HFFc6 (cell line): ENCODE measurements around the gene ARID5A. TPM values are rescaled to one million over a fixed set of nuclear protein-coding genes. Genes with fewer than 3 reads are reported as not detected.
A peak's percentile ranks its signal among the peaks of the same experiment; 100 is the strongest.

Experiments used
- DNase-seq: peaks from one replicate; pipeline ENCODE4 v3.0.0-alpha.2; 2018
- H3K27ac Mint-ChIP-seq: 2 replicates; pipeline ENCODE4 v1.8.0; 2020; ENCODE audit warnings: mild to moderate bottlenecking, mixed read lengths
- H3K27me3 Mint-ChIP-seq: 2 replicates; pipeline ENCODE4 v1.8.0; 2021; ENCODE audit warnings: mild to moderate bottlenecking, moderate library complexity, mixed read lengths; ENCODE audit not compliant: insufficient read depth
- H3K36me3 Mint-ChIP-seq: 2 replicates; pipeline ENCODE4 v1.8.0; 2021; ENCODE audit warnings: low read depth, mixed read lengths
- H3K4me1 Mint-ChIP-seq: 2 replicates; pipeline ENCODE4 v1.8.0; 2020; ENCODE audit warnings: low read depth, mixed read lengths
- H3K4me3 Mint-ChIP-seq: 2 replicates; pipeline ENCODE4 v1.8.0; 2020; ENCODE audit warnings: mild to moderate bottlenecking, moderate library complexity, mixed read lengths
- H3K9me3 Mint-ChIP-seq: 2 replicates; pipeline ENCODE4 v1.8.0; 2020; ENCODE audit warnings: mild to moderate bottlenecking, mixed read lengths
- total RNA-seq, 6 experiments: library from RNA; stranded (reverse); fragmentation: NEBNext Ultra II Directional; extraction: Animal tissue kit (Norgen Biotek cat#: 25700); gene quantifications; 2 replicates in 1 of 6; 3 replicates in 5 of 6; pipeline ENCODE4 v1.2.3, GENCODE V29; 2021
- TF ChIP-seq, protein P1 (sequence below): fragments of 200-600 bp; sonication (generic); IDR thresholded peaks from 2 replicates; pipeline ENCODE4 v1.5.0; 2021; ENCODE audit warnings: antibody characterized with exemption, mild to moderate bottlenecking

Gene ARID5A
- total RNA-seq, 6 experiments from 2014 or later = 9.6 to 13.6 (median 10.0) TPM

DNA sequence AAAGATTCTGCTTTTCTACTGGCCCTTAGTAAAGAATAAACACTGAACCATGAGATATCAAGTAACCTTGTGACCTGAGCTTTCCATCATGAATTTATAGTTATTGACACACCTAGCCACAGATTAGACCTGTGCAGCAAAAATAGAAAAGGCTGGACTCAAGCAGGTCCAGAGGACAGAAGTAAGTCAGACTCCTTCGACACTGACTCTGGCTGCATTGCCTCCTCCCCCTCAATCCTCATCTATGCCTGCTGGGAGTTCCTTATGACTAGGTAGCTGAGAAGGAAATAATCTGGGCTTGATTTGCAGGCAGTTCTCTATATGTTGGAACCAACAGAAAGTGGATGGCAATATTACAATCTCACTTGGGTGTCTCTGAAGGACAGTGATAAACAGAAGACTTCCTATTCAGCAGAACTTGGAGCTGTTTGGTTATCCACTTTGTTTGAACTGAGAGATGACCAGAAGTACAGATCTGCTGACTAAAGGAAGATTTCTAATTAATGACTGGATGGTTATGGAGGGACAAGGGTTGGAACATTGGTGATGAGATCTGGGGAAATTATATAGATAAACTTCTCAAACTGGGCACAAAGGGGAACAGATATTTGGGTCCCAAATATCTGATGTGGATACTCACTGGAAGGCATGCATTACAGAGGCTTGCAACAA, 39.4 kb downstream of the ARID5A start:
- TF ChIP-seq, protein P1, sequence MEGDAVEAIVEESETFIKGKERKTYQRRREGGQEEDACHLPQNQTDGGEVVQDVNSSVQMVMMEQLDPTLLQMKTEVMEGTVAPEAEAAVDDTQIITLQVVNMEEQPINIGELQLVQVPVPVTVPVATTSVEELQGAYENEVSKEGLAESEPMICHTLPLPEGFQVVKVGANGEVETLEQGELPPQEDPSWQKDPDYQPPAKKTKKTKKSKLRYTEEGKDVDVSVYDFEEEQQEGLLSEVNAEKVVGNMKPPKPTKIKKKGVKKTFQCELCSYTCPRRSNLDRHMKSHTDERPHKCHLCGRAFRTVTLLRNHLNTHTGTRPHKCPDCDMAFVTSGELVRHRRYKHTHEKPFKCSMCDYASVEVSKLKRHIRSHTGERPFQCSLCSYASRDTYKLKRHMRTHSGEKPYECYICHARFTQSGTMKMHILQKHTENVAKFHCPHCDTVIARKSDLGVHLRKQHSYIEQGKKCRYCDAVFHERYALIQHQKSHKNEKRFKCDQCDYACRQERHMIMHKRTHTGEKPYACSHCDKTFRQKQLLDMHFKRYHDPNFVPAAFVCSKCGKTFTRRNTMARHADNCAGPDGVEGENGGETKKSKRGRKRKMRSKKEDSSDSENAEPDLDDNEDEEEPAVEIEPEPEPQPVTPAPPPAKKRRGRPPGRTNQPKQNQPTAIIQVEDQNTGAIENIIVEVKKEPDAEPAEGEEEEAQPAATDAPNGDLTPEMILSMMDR = no peak
- H3K27me3 Mint-ChIP-seq = no peaks in the 10 kb centered on the region; the same call in 1 of the 2 replicates
- H3K9me3 Mint-ChIP-seq = no peaks in the 10 kb centered on the region
- H3K4me1 Mint-ChIP-seq = no peaks in the 10 kb centered on the region
- DNase-seq = no peak
- H3K27ac Mint-ChIP-seq = no peak overlapping the region
- H3K4me3 Mint-ChIP-seq = no peak overlapping the region
- H3K36me3 Mint-ChIP-seq = no peaks in the 10 kb centered on the region

DNA sequence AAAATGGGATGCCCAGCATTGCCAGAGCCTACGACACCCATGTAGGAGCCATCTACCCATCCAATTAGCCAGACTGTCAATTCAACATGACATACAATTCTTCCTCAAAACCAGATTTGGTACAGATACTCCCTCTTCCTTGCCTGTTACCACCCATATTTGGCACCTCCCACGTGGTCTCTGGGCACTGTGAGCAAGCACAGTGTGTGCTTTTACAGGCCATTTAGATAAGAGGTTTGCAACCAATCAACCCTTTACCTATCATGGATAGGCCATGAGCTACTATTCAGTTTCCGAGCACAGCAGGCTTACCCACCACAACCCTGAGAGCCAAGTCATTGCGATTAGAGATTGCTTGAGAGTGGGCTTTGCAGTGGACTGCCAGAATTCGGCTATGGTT, 40.9 kb downstream of the ARID5A start:
- TF ChIP-seq, protein P1 = no peak
- H3K27me3 Mint-ChIP-seq = no peaks in the 10 kb centered on the region; the same call in 1 of the 2 replicates
- H3K4me1 Mint-ChIP-seq = no peaks in the 10 kb centered on the region
- no peaks in the 10 kb centered on the region for H3K36me3 Mint-ChIP-seq
- H3K4me3 Mint-ChIP-seq = no peak overlapping the region
- no peaks in the 10 kb centered on the region for H3K9me3 Mint-ChIP-seq
- no peak overlapping the region for H3K27ac Mint-ChIP-seq
- DNase-seq = no peak

GRCh38 chr2:96578731-96579130, 42.2 kb downstream of the ARID5A start:
- Mint-ChIP-seq H3K9me3 (no peaks in the 10 kb centered on the region), H3K27ac (no peak overlapping the region), H3K4me1 (peaks cover under 1% of the 10 kb centered on the region), H3K27me3 (no peaks in the 10 kb centered on the region), H3K36me3 (no peaks in the 10 kb centered on the region), H3K4me3 (no peak overlapping the region)
- DNase-seq = no peak
- TF ChIP-seq, protein P1 = no peak

DNA sequence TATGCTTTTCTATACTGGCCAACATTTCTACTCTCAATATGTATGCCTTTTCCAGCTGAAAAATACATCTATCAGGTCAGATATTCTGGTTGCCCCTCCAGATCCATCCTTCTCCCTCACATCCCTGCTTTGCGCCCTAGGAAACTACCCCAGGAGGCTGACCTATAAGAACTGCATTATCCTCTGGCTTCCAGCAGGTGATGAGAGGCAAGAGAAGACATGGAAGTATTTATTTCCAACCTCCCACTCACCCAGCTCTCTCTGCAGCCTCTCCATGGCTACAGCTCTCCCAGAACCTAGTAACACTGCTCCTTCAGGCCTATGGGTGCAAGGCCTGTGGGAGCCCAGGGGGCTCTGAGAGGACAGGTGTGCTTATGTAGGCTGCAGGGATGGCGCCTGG, 42.9 kb downstream of the ARID5A start:
- Mint-ChIP-seq H3K4me1 (peaks cover 8% of the 10 kb centered on the region), H3K36me3 (no peaks in the 10 kb centered on the region), H3K27me3 (no peaks in the 10 kb centered on the region), H3K9me3 (no peaks in the 10 kb centered on the region), H3K27ac (no peak overlapping the region), H3K4me3 (no peak overlapping the region)
- DNase-seq = no peak
- TF ChIP-seq, protein P1 = peak; percentile 10; the same call in 1 of the 2 replicates

- Mint-ChIP-seq H3K4me3 (no peak overlapping the region), H3K36me3 (no peaks in the 10 kb centered on the region), H3K27me3 (no peaks in the 10 kb centered on the region), H3K9me3 (no peaks in the 10 kb centered on the region), H3K27ac (no peak overlapping the region), H3K4me1 (peaks cover 12% of the 10 kb centered on the region)
- DNase-seq = no peak
- TF ChIP-seq, protein P1 = peak; percentile 21; the same call in 1 of the 2 replicates
Observed at GRCh38 chr2:96580771-96581170, 44.2 kb downstream of the ARID5A start.
